HG02623 (cell line): ENCODE results near the gene MAP3K9.

Source experiments
- ATAC-seq: cut with Tn5 transposase; IDR thresholded peaks from one replicate; pipeline ENCODE4 v1.9.1; 2021; ENCODE audit warnings: moderate library complexity; ENCODE audit not compliant: unreplicated experiment

MAP3K9 gene

GRCh38 chr14:70701610-70702009, 107.7 kb downstream of the MAP3K9 start:
- no peak for ATAC-seq

GRCh38 chr14:70700955-70701585, 108.2 kb downstream of the MAP3K9 start:
- no peak for ATAC-seq

- no peak for ATAC-seq
Observed at GRCh38 chr14:70699646-70700045, 109.7 kb downstream of the MAP3K9 start.

GRCh38 chr14:70698288-70698687, 111.0 kb downstream of the MAP3K9 start:
- no peak for ATAC-seq

GRCh38 chr14:70697701-70698100, 111.6 kb downstream of the MAP3K9 start:
- ATAC-seq, result no peak

- no peak for ATAC-seq
Observed at GRCh38 chr14:70696026-70696425, 113.3 kb downstream of the MAP3K9 start.

- ATAC-seq, result no peak
Observed at GRCh38 chr14:70692210-70692609, 117.1 kb downstream of the MAP3K9 start.

GRCh38 chr14:70685474-70686197, 123.7 kb downstream of the MAP3K9 start:
- ATAC-seq, result no peak

GRCh38 chr14:70683983-70684382, 125.3 kb downstream of the MAP3K9 start:
- no peak for ATAC-seq

GRCh38 chr14:70680748-70681147, 128.6 kb downstream of the MAP3K9 start:
- ATAC-seq, result no peak

GRCh38 chr14:70677341-70677740, 132.0 kb downstream of the MAP3K9 start:
- no peak for ATAC-seq
